C1 segment of cervical spinal cord (tissue), 14 donors: ENCODE results near the gene ADAM12.

Experiments
- DNase-seq, 14 donors: peaks; one replicate each; lab custom pipeline; 2025; lab: John Stamatoyannopoulos, UW

Gene ADAM12

GRCh38 chr10:126215746-126216631 lies 172.3 kb downstream of the ADAM12 start:
- DNase-seq = no peak

- DNase-seq = no peak
Observed at GRCh38 chr10:126214679-126215078, 173.6 kb downstream of the ADAM12 start.

DNA sequence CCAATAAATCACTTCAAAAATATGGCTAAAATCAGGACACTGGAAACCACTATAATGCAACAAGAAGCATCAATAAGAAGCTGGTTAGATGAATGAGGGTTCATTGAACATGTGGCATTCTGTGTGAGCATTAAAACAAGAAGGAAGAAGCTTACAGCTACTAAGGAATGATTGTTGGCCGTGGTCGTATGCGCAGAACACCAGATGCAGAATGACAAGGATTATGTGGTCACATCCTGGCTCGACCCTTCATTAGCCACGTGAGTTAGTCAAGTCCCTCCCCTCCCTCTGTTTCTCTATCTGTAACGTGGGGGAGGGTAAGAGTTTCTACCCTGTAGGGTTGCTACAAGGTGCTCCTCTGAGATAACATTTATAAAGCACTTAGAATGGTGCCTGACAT lies 174.3 kb downstream of the ADAM12 start:
- no peak for DNase-seq

DNA sequence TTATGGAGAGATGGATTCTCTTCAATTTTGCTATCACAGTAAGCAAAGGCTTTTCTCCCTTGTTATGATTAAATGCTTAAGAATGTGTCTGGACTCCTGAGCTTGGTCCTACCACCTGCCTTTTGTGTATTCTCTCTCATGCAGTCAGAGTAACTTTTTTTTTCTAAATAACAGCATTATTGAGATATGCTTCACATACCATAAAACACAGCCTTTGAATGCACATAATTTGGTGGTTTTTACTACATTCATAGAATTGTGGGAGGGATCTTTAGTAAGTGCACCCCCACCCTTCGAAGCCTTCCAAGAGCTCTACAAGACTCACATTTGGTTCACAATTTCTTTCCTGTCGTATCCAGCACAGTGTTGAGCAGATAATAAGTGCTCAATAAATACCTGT lies 175.5 kb downstream of the ADAM12 start:
- no peak for DNase-seq

GRCh38 chr10:126210051-126210651 lies 178.1 kb downstream of the ADAM12 start:
- DNase-seq = no peak

- no peak for DNase-seq
Observed at GRCh38 chr10:126209451-126209850, 178.8 kb downstream of the ADAM12 start.

GRCh38 chr10:126208726-126209302 lies 179.5 kb downstream of the ADAM12 start:
- no peak for DNase-seq

GRCh38 chr10:126207851-126208250 lies 180.4 kb downstream of the ADAM12 start:
- DNase-seq = no peak

DNA sequence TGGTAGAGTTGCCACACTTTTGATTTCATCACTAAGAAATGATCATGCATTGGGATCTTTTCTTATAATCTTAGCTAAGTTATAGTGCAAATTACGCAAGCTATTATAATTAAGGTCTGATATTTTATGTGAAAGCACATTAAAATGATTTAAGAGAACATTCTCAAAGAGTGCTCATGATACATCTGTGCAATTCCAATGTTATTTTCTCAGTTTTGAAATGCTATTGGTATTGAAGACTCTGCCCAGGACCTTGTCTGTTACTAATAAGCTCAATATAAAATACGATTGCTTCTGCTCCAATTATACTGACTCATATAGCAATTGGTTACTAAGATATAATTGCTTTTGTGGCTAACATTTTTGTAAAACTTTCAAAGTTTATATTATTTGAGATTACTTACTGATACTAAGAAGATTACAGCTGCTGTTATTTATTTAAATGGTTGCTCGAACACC lies 180.9 kb downstream of the ADAM12 start:
- DNase-seq = no peak

GRCh38 chr10:126205486-126206205 lies 182.6 kb downstream of the ADAM12 start:
- DNase-seq = no peak

- DNase-seq = no peak
Observed at GRCh38 chr10:126204320-126204719, 184.0 kb downstream of the ADAM12 start.

GRCh38 chr10:126203746-126204145 lies 184.5 kb downstream of the ADAM12 start:
- no peak for DNase-seq

GRCh38 chr10:126201603-126202002 lies 186.7 kb downstream of the ADAM12 start:
- no peak for DNase-seq

GRCh38 chr10:126199221-126199998 lies 188.9 kb downstream of the ADAM12 start:
- DNase-seq = no peak

GRCh38 chr10:126198681-126199080 lies 189.6 kb downstream of the ADAM12 start:
- no peak for DNase-seq

GRCh38 chr10:126197036-126197543 lies 191.2 kb downstream of the ADAM12 start:
- DNase-seq = no peak

- DNase-seq = no peak
Observed at GRCh38 chr10:126196281-126196680, 192.0 kb downstream of the ADAM12 start.

GRCh38 chr10:126191192-126191591 lies 197.1 kb downstream of the ADAM12 start:
- no peak for DNase-seq

DNA sequence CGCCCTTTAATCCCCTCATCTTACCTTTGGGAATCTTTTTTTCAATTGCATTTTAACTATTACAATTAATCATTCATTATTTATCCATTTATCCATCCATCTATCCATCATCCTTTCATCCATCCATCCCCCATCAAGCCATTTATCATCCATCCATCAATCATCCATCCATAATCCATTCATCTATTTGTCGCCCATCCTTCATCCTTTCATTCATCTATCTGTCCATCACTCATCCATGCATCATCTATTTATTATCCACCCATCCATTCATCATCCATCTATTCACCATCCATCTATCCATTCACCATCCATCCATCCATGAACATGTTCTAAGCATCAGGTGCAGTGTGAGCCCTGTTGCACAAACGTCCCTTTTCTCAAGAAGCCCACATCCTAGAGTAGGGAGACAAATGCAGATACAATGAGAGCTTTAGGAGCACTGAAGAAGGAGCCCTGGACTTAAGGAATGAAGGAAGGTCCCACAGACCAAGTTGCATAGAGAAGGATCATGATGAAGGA lies 199.5 kb downstream of the ADAM12 start:
- DNase-seq = no peak

GRCh38 chr10:126187399-126187798 lies 200.9 kb downstream of the ADAM12 start:
- no peak for DNase-seq

DNA sequence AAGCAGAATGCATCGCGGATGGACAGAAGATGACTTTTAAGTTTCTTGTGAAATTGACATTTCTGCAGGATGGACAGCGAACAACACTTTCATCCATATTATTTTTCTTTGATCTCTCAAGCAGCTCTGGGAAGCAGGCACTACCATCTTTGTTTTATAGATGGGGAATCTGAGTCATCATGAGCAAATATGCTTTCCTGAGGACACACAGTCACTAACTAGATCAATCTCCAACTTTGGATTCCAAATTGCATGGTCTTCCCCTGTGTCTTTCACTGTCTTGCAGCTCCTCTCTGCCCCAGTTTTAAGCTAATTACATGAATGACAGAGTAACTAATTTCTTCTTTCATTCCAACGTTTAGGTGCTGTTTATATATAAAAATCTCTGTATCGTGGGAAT lies 201.5 kb downstream of the ADAM12 start:
- no peak for DNase-seq
